Vagina (tissue), 2 donors: ENCODE measurements around the gene BSND.

ENCODE experiments used
- POLR2A ChIP-seq, 2 donors: fragments of 450-650 bp; IDR thresholded peaks; one replicate each; pipeline ENCODE4 v1.6.1; 2017; ENCODE audit warnings: antibody characterized with exemption in 2 of 2, mild to moderate bottlenecking in 2 of 2, moderate library complexity in 2 of 2
- TF ChIP-seq, protein P1 (sequence below), 3 experiments: fragments of 450-650 bp in 2 of 3; fragments of 200-600 bp in 1 of 3; sonication (generic) in 1 of 3; IDR thresholded peaks; one replicate each; pipeline ENCODE4 v1.5.1; 2017 to 2019; ENCODE audit warnings: antibody characterized with exemption in 3 of 3, mild to moderate bottlenecking in 2 of 3, moderate library complexity in 2 of 3

DNA sequence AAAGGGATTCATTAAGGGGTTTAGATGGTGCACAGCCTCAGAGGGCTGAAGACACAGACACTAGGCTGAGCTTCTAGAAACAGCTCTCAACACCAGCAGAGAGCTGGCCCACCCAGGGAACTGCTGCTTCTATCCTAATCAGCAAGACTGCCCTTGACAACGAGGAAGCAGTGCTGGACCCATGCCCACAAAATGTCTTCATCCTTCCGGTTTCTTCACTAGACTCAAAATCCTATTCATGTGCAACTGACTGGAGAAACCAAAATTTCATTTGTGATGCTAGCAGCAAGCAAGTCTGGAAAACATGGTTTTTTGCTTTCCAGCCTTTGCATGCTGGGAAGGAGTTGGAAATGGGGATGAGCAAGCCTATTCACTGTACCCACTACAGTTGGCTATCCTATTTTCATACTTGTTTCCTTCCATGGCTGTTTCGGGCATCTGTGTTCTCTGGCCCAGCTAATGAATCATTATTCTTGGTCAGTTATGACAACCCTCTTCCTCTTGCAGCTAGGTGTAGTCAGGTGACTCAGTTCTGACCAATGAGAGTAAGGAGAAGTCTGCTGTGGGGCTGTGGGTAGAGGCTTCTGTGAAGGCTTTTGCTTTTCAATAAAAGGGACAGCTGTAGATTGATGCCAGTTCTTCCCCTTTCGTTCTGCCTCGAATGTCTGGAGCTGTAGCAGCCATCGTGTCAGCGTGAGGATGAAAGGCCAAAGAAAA lies 33.0 kb upstream of the BSND start:
- TF ChIP-seq, protein P1, sequence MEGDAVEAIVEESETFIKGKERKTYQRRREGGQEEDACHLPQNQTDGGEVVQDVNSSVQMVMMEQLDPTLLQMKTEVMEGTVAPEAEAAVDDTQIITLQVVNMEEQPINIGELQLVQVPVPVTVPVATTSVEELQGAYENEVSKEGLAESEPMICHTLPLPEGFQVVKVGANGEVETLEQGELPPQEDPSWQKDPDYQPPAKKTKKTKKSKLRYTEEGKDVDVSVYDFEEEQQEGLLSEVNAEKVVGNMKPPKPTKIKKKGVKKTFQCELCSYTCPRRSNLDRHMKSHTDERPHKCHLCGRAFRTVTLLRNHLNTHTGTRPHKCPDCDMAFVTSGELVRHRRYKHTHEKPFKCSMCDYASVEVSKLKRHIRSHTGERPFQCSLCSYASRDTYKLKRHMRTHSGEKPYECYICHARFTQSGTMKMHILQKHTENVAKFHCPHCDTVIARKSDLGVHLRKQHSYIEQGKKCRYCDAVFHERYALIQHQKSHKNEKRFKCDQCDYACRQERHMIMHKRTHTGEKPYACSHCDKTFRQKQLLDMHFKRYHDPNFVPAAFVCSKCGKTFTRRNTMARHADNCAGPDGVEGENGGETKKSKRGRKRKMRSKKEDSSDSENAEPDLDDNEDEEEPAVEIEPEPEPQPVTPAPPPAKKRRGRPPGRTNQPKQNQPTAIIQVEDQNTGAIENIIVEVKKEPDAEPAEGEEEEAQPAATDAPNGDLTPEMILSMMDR (IDR thresholded peaks at IDR 0.05), result no peak
- no peak for TF ChIP-seq POLR2A (IDR thresholded peaks at IDR 0.05)
